Prostate gland (tissue), 2 donors: ENCODE data around the gene COMMD7.

Source experiments
- CTCF ChIP-seq, 4 experiments: fragments of 200-600 bp in 2 of 4; fragments of 450-650 bp in 2 of 4; sonication (generic) in 2 of 4; IDR thresholded peaks; 1 replicate in 3 of 4; 2 replicates in 1 of 4; pipeline ENCODE4 v1.5.1; 2016 to 2019; ENCODE audit warnings: antibody characterized with exemption in 4 of 4, mild to moderate bottlenecking in 2 of 4, moderate library complexity in 2 of 4
- POLR2AphosphoS5 ChIP-seq: sonication (generic); formaldehyde crosslinking; IDR thresholded peaks from one replicate; pipeline ENCODE4 v1.6.1; 2017; ENCODE audit warnings: antibody characterized with exemption

GRCh38 chr20:32682508-32682987 lies 60.7 kb downstream of the COMMD7 start:
- TF ChIP-seq CTCF (IDR thresholded peaks at IDR 0.05) (no peak), POLR2AphosphoS5 (no peak)
